ENCODE measurements around the gene COL6A5. TPM values are rescaled to one million over a fixed set of nuclear protein-coding genes. Genes with fewer than 3 reads are reported as not detected.

Gene COL6A5
- total and polyA plus RNA-seq, 7 donors, result not detected

DNA sequence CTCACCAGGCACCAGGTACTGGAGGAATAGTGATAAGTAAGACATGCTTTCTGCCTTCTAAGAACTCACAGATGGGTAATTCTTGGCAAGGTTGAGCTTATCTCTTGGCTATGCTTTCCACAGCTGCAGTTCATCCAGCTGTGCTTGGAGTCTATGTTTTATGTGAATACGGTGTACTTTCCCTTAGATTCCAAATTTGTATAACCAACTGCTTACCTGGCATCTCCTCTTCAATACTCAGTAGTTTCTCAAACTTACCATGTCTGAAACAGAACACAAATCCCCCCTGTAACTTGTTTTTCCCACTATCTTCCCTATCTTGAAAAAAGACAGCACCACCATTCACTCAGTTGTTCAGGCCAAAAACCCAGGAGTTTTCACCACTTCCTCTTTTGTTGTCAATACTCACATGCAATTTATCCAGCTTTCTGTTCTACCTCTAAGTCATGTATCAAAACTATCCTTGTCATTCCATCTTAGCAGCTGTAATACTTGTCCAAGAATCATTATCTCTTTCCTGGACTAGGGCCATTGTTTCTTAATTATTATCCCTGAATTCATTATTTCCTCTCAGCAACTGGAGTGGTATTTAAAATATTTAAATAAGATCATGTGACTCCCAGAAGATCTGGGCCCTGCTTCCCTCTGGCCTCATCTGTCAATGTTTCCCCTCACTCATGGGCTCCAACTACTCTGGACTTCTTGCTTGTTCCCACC is 32.6 kb downstream of the COL6A5 start:
- H3K4me1 ChIP-seq, result no peaks in the 10 kb centered on the region

DNA sequence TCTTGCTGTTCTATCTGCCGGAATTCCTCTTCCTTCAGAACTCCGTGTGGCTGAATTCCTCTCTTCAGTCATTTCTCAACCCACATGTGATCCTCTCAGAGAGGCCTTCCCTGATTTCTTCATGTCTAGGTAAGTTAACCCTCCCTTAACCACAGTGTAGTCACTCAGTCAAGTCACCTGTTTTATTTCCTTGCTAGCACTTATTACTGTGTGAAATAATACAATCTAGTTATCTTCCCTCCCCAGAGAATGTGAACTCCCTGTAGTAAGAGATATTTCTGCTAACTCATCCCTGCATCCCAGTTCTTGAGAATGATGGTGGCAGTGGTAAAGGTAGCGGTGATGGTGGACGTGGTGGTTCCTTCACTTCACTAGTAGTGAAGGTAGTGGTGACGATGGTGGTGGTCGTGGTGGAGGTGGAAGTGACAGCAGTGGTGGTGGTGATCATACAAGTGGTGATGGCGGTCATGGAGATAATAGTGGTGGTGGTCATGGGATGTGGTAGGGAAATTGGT is 33.3 kb downstream of the COL6A5 start:
- no peaks in the 10 kb centered on the region for H3K9me3 ChIP-seq
- intact Hi-C loops (cut with DNase I), result no loop called here
- no peaks in the 10 kb centered on the region for H3K4me1 ChIP-seq
- H3K27ac ChIP-seq, result no peak overlapping the region
- 81 to 84% (median 81%) methylated on average over 7 of the region's 7 CpGs for whole genome bisulfite sequencing, 3 donors
- no peaks in the 10 kb centered on the region for H3K36me3 ChIP-seq (ENCODE audit: insufficient read depth in 1 of 2, low read depth in 1 of 2)
- ATAC-seq (no peak), DNase-seq (no peak)
- no peak overlapping the region for H3K4me3 ChIP-seq
- no peaks in the 10 kb centered on the region for H3K27me3 ChIP-seq (ENCODE audit: insufficient read depth in 3 of 3, low read length in 2 of 3)
- TF ChIP-seq, protein P1, sequence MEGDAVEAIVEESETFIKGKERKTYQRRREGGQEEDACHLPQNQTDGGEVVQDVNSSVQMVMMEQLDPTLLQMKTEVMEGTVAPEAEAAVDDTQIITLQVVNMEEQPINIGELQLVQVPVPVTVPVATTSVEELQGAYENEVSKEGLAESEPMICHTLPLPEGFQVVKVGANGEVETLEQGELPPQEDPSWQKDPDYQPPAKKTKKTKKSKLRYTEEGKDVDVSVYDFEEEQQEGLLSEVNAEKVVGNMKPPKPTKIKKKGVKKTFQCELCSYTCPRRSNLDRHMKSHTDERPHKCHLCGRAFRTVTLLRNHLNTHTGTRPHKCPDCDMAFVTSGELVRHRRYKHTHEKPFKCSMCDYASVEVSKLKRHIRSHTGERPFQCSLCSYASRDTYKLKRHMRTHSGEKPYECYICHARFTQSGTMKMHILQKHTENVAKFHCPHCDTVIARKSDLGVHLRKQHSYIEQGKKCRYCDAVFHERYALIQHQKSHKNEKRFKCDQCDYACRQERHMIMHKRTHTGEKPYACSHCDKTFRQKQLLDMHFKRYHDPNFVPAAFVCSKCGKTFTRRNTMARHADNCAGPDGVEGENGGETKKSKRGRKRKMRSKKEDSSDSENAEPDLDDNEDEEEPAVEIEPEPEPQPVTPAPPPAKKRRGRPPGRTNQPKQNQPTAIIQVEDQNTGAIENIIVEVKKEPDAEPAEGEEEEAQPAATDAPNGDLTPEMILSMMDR (IDR thresholded peaks at IDR 0.05), result no peak

More for the DNA sequence above, 32.6 kb downstream of the COL6A5 start:
- H3K4me3 ChIP-seq, result no peak overlapping the region
- TF ChIP-seq, protein P1 (IDR thresholded peaks at IDR 0.05), result no peak
- H3K36me3 ChIP-seq (ENCODE audit: insufficient read depth in 1 of 2, low read depth in 1 of 2), result no peaks in the 10 kb centered on the region
- intact Hi-C loops (cut with DNase I), result no loop called here
- ATAC-seq (no peak), DNase-seq (no peak)
- WGBS, 3 donors, result 20 to 26% (median 22%) methylated on average over 1 of the region's 1 CpG
- no peak overlapping the region for H3K27ac ChIP-seq
- H3K27me3 ChIP-seq (ENCODE audit: insufficient read depth in 3 of 3, low read length in 2 of 3), result no peaks in the 10 kb centered on the region
- H3K9me3 ChIP-seq, result no peaks in the 10 kb centered on the region

DNA sequence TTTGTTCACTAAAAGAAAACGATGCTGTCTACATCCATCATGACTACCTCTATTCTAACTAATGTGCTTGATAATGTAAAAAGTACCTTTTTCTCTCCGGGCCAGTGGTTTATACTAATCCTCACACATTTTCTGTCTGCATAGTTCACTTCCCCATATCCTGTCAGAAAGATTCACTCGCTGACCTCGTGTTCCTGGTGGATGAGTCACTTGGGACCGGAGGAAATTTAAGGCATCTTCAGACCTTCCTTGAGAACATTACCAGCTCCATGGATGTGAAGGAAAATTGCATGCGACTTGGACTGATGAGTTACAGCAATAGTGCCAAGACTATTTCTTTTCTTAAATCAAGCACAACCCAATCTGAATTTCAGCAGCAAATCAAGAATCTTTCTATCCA is 33.8 kb downstream of the COL6A5 start:
- WGBS, 3 donors, result 80 to 82% (median 81%) methylated on average over 6 of the region's 6 CpGs

DNA sequence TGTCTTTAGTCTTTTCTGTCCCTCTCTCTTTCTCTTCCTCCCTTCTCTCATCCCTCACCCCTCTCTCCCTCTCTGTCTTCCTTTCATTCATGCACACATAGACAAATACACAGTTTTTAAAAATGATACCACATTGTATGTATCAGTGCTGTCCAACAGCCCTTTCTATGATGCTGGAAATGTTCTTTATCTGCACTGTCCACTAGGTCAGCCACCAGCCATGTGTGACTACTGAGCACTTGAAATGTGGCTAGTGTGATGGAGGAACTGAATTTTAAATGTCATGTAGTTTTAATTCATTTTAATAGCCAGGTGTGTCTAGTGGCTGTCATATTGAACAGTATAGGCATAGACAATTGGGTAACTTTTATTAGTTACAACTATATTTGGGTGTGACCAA is 34.9 kb downstream of the COL6A5 start:
- TF ChIP-seq, protein P1 (IDR thresholded peaks at IDR 0.05), result no peak
- H3K9me3 ChIP-seq, result no peaks in the 10 kb centered on the region
- no peaks in the 10 kb centered on the region for H3K27me3 ChIP-seq (ENCODE audit: insufficient read depth in 3 of 3, low read length in 2 of 3)
- intact Hi-C loops (cut with DNase I), result no loop called here
- no peak for ATAC-seq
- H3K4me1 ChIP-seq, result no peaks in the 10 kb centered on the region
- DNase-seq, result no peak
- no peak overlapping the region for H3K4me3 ChIP-seq
- no peak overlapping the region for H3K27ac ChIP-seq
- H3K36me3 ChIP-seq (ENCODE audit: insufficient read depth in 1 of 2, low read depth in 1 of 2), result no peaks in the 10 kb centered on the region

More for the DNA sequence above, 33.8 kb downstream of the COL6A5 start:
- TF ChIP-seq, protein P1 (IDR thresholded peaks at IDR 0.05), result no peak
- no peaks in the 10 kb centered on the region for H3K4me1 ChIP-seq
- no peaks in the 10 kb centered on the region for H3K27me3 ChIP-seq (ENCODE audit: insufficient read depth in 3 of 3, low read length in 2 of 3)
- no peak for ATAC-seq
- intact Hi-C loops (cut with DNase I), result no loop called here
- H3K27ac ChIP-seq, result no peak overlapping the region
- no peak overlapping the region for H3K4me3 ChIP-seq
- DNase-seq, result no peak
- H3K36me3 ChIP-seq (ENCODE audit: insufficient read depth in 1 of 2, low read depth in 1 of 2), result no peaks in the 10 kb centered on the region
- no peaks in the 10 kb centered on the region for H3K9me3 ChIP-seq

DNA sequence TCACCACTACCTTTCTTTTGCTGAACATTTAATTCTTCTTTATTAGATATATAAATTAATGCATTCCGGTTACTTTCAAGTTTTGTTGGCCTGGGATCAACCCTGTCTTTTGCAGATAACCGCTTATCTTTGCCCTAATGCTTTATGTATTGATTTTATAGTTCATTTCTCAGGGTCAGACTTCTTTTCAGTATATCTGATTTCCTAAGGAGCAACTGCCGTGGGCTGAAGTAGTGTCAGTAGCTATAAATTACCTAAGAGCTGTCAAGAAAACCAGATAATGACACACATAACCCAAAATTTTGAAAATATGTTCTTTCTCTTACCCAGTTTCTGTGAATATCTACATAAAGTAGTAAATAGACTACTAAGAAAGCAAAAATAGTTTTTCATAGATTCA is 38.0 kb downstream of the COL6A5 start:
- intact Hi-C loops (cut with DNase I), result no loop called here
- Histone ChIP-seq H3K9me3 (no peaks in the 10 kb centered on the region), H3K27ac (no peak overlapping the region), H3K36me3 (ENCODE audit: insufficient read depth in 1 of 2, low read depth in 1 of 2) (no peaks in the 10 kb centered on the region), H3K4me3 (no peak overlapping the region), H3K4me1 (no peaks in the 10 kb centered on the region), H3K27me3 (ENCODE audit: insufficient read depth in 3 of 3, low read length in 2 of 3) (no peaks in the 10 kb centered on the region)
- TF ChIP-seq, protein P1 (IDR thresholded peaks at IDR 0.05), result no peak
- ATAC-seq (no peak), DNase-seq (no peak)
- 66 to 79% (median 77%) methylated on average over 3 of the region's 3 CpGs for WGBS, 3 donors
